Measurements from ENCODE around the gene MYMX.

DNA sequence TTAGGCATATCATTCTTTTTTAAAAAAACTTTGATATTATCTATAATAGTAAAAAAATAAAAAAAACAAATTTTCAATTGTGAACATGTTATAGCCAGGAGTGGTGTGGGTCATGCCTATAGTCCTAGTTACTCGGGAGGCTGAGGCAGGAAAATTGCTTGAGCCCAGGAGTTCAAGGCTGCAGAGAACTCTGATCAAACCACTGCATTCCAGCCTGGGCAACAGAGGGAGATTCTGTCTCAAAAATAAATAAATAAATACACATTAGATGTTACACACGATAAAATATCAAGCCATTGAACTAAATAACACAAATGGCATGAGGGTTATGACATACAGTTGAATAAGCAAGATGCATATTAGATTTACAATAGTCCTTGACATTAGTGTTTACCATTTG is 27.9 kb upstream of the MYMX start:
- TF ChIP-seq, protein P1, sequence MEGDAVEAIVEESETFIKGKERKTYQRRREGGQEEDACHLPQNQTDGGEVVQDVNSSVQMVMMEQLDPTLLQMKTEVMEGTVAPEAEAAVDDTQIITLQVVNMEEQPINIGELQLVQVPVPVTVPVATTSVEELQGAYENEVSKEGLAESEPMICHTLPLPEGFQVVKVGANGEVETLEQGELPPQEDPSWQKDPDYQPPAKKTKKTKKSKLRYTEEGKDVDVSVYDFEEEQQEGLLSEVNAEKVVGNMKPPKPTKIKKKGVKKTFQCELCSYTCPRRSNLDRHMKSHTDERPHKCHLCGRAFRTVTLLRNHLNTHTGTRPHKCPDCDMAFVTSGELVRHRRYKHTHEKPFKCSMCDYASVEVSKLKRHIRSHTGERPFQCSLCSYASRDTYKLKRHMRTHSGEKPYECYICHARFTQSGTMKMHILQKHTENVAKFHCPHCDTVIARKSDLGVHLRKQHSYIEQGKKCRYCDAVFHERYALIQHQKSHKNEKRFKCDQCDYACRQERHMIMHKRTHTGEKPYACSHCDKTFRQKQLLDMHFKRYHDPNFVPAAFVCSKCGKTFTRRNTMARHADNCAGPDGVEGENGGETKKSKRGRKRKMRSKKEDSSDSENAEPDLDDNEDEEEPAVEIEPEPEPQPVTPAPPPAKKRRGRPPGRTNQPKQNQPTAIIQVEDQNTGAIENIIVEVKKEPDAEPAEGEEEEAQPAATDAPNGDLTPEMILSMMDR (IDR thresholded peaks at IDR 0.05): no peak
- TF ChIP-seq POLR2A (IDR thresholded peaks at IDR 0.05) (no peak), EP300 (IDR thresholded peaks at IDR 0.05; ENCODE audit: low read depth) (no peak), POLR2AphosphoS5 (IDR thresholded peaks at IDR 0.05) (no peak)
